Nephron progenitor cell (in vitro differentiated cells): ENCODE measurements around the gene LRP1B.

Experiments used
- DNase-seq: peaks from one replicate; pipeline ENCODE4 v3.0.0; 2021
- H3K27ac Mint-ChIP-seq: 2 replicates; pipeline ENCODE4 v1.8.0; 2021; ENCODE audit warnings: mild to moderate bottlenecking, moderate library complexity, mixed read lengths
- H3K27me3 Mint-ChIP-seq: 2 replicates; pipeline ENCODE4 v1.8.0; 2021; ENCODE audit warnings: mild to moderate bottlenecking, low read depth, mixed read lengths; ENCODE audit not compliant: poor library complexity
- H3K36me3 Mint-ChIP-seq: 2 replicates; pipeline ENCODE4 v1.8.0; 2021; ENCODE audit warnings: low read depth, mixed read lengths
- H3K4me1 Mint-ChIP-seq: 2 replicates; pipeline ENCODE4 v1.8.0; 2021; ENCODE audit warnings: mixed read lengths
- H3K4me3 Mint-ChIP-seq: 2 replicates; pipeline ENCODE4 v1.8.0; 2021; ENCODE audit warnings: mild to moderate bottlenecking, moderate library complexity, mixed read lengths
- H3K9me3 Mint-ChIP-seq: 2 replicates; pipeline ENCODE4 v1.8.0; 2021; ENCODE audit warnings: mild to moderate bottlenecking, moderate library complexity, mixed read lengths
- CTCF ChIP-seq: fragments of 200-600 bp; sonication (generic); IDR thresholded peaks from 2 replicates; pipeline ENCODE4 v1.5.0; 2021; ENCODE audit warnings: antibody characterized with exemption

LRP1B gene

GRCh38 chr2:142140434-142140845 lies 9.6 kb upstream of the LRP1B start:
- Mint-ChIP-seq H3K36me3 (no peaks in the 10 kb centered on the region), H3K27ac (no peak overlapping the region), H3K4me3 (no peak overlapping the region), H3K27me3 (peaks cover 2% of the 10 kb centered on the region), H3K9me3 (no peaks in the 10 kb centered on the region), H3K4me1 (peaks cover 7% of the 10 kb centered on the region)
- peak; percentile 71 for TF ChIP-seq CTCF
- no peak for DNase-seq

- Mint-ChIP-seq H3K4me1 (peaks cover 11% of the 10 kb centered on the region), H3K27me3 (no peaks in the 10 kb centered on the region), H3K27ac (no peak overlapping the region), H3K9me3 (no peaks in the 10 kb centered on the region), H3K36me3 (no peaks in the 10 kb centered on the region), H3K4me3 (no peak overlapping the region)
- no peak for DNase-seq
- TF ChIP-seq CTCF = no peak
Measured at GRCh38 chr2:142139384-142139783, 8.6 kb upstream of the LRP1B start.

GRCh38 chr2:142136571-142136970 lies 5.8 kb upstream of the LRP1B start:
- TF ChIP-seq CTCF = no peak
- DNase-seq = no peak
- peaks cover 4% of the 10 kb centered on the region for H3K27me3 Mint-ChIP-seq
- H3K27ac Mint-ChIP-seq = no peak overlapping the region
- no peaks in the 10 kb centered on the region for H3K9me3 Mint-ChIP-seq
- peaks cover 16% of the 10 kb centered on the region for H3K4me1 Mint-ChIP-seq
- H3K4me3 Mint-ChIP-seq = no peak overlapping the region
- H3K36me3 Mint-ChIP-seq = no peaks in the 10 kb centered on the region

DNA sequence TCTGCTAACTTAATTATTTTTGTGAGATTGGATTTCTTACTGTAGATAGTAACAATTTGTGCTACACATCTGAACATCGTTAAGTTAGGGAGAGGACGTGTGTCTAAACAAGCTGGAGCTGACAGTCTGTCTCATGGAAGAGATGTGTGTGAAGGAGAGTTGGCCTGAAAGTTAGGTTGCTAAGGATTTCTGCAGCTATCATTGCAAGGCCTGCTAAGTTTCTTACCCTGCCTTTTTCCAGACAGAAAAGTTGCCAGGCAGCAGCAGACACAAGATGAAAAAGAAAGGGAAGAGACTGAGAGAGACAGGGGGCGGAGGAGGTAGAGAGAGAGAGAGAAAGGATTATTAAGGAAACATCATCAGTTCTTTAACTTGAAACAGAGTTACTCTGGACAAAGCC lies 4.1 kb upstream of the LRP1B start:
- no peak overlapping the region for H3K27ac Mint-ChIP-seq
- no peak for DNase-seq
- H3K9me3 Mint-ChIP-seq = no peaks in the 10 kb centered on the region
- H3K36me3 Mint-ChIP-seq = no peaks in the 10 kb centered on the region
- peaks cover 26% of the 10 kb centered on the region for H3K4me1 Mint-ChIP-seq
- H3K4me3 Mint-ChIP-seq = no peak overlapping the region
- no peak for TF ChIP-seq CTCF
- peaks cover 17% of the 10 kb centered on the region for H3K27me3 Mint-ChIP-seq

GRCh38 chr2:142130111-142131009 lies 456 bp downstream of the LRP1B start:
- Mint-ChIP-seq H3K27ac (peak overlapping the region; percentile 47), H3K9me3 (no peaks in the 10 kb centered on the region), H3K36me3 (no peaks in the 10 kb centered on the region), H3K27me3 (peaks cover 43% of the 10 kb centered on the region), H3K4me3 (peak overlapping the region; percentile 94), H3K4me1 (peaks cover 23% of the 10 kb centered on the region)
- DNase-seq = peak; percentile 66
- no peak for TF ChIP-seq CTCF

DNA sequence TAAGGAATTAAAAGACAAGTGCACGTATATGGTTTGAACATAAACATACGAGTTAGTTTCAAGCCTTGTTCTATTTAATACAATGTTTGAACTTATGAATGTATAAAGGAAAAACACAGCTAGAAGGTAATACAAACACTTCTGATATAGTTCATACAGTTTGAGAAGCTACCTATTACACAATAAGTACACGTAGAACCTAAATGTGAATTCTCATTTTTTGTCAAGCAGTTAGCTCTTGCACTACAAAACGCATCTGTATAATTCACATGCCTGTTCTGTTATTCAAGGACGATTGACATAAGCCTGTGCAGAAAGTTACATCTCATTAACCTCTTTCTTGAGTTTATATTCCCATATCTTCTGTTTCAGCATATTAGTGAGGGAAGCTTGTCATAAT lies 2.7 kb downstream of the LRP1B start:
- DNase-seq = no peak
- Mint-ChIP-seq H3K36me3 (no peaks in the 10 kb centered on the region), H3K27ac (no peak overlapping the region), H3K4me3 (no peak overlapping the region), H3K27me3 (peaks cover 43% of the 10 kb centered on the region), H3K4me1 (peaks cover 19% of the 10 kb centered on the region), H3K9me3 (no peaks in the 10 kb centered on the region)
- TF ChIP-seq CTCF = no peak
